H9 (cell line): ENCODE results near the gene OTOGL. TPM values are rescaled to one million over a fixed set of nuclear protein-coding genes. Genes with fewer than 3 reads are reported as not detected.

Experiments used
- DNase-seq: peaks from one replicate; pipeline ENCODE4 v3.0.0-alpha.2; 2017
- H2AFZ ChIP-seq: one replicate; pipeline ENCODE4 v1.6.1; 2013; ENCODE audit warnings: mild to moderate bottlenecking, low read length, control low read depth, moderate library complexity
- H2AK5ac ChIP-seq: 2 replicates; pipeline ENCODE4 v1.6.1; 2013; ENCODE audit warnings: low read length, control low read depth, mixed read lengths; ENCODE audit not compliant: insufficient read length
- H2BK120ac ChIP-seq: one replicate; pipeline ENCODE4 v1.6.1; 2013; ENCODE audit warnings: low read depth, mild to moderate bottlenecking, low read length, control low read depth, inconsistent platforms; ENCODE audit not compliant: poor library complexity, severe bottlenecking
- H2BK12ac ChIP-seq: 2 replicates; pipeline ENCODE4 v1.6.1; 2013; ENCODE audit warnings: low read length, control low read depth, mixed read lengths, low read depth; ENCODE audit not compliant: insufficient read length
- H2BK15ac ChIP-seq: 2 replicates; pipeline ENCODE4 v1.6.1; 2013; ENCODE audit warnings: low read depth, low read length, control low read depth
- H2BK20ac ChIP-seq: one replicate; pipeline ENCODE4 v1.6.1; 2013; ENCODE audit warnings: low read depth, mild to moderate bottlenecking, low read length, control low read depth, inconsistent platforms; ENCODE audit not compliant: poor library complexity, severe bottlenecking
- H2BK5ac ChIP-seq: 2 replicates; pipeline ENCODE4 v1.6.1; 2013; ENCODE audit warnings: low read length, control low read depth, mixed read lengths; ENCODE audit not compliant: insufficient read length
- H3K14ac ChIP-seq: 2 replicates; pipeline ENCODE4 v1.6.1; 2013; ENCODE audit warnings: low read length, control low read depth; ENCODE audit not compliant: insufficient read depth
- H3K18ac ChIP-seq: 2 replicates; pipeline ENCODE4 v1.6.1; 2013; ENCODE audit warnings: low read depth, mild to moderate bottlenecking, mixed read lengths, low read length, control low read depth; ENCODE audit not compliant: insufficient read length
- H3K23ac ChIP-seq: 2 replicates; pipeline ENCODE4 v1.6.1; 2013; ENCODE audit warnings: low read length, control low read depth, mixed read lengths, low read depth; ENCODE audit not compliant: insufficient read length
- H3K23me2 ChIP-seq: 2 replicates; pipeline ENCODE4 v1.6.1; 2013; ENCODE audit warnings: low read depth, mild to moderate bottlenecking, mixed read lengths, low read length, control low read depth; ENCODE audit not compliant: insufficient read length, poor library complexity, severe bottlenecking
- H3K27ac ChIP-seq: 2 replicates; pipeline ENCODE4 v1.5.1; 2013; ENCODE audit warnings: low read length, control low read depth, mixed read lengths, low read depth; ENCODE audit not compliant: insufficient read length
- H3K27me3 ChIP-seq: 2 replicates; pipeline ENCODE4 v1.6.1; 2013; ENCODE audit warnings: low read length, control low read depth, inconsistent platforms; ENCODE audit not compliant: insufficient read depth
- H3K4ac ChIP-seq: 2 replicates; pipeline ENCODE4 v1.6.1; 2013; ENCODE audit warnings: low read depth, mild to moderate bottlenecking, control low read depth, inconsistent platforms, low read length, moderate library complexity
- H3K4me1 ChIP-seq: 2 replicates; pipeline ENCODE4 v1.6.1; 2013; ENCODE audit warnings: low read length, control low read depth, inconsistent platforms; ENCODE audit not compliant: insufficient read depth
- H3K4me2 ChIP-seq: 2 replicates; pipeline ENCODE4 v1.6.1; 2013; ENCODE audit warnings: low read length, control low read depth, mixed read lengths; ENCODE audit not compliant: insufficient read length, insufficient read depth
- H3K56ac ChIP-seq: 2 replicates; pipeline ENCODE4 v1.6.1; 2013; ENCODE audit warnings: low read depth, mild to moderate bottlenecking, mixed read lengths, low read length, control low read depth; ENCODE audit not compliant: insufficient read length
- H3K79me1 ChIP-seq: 2 replicates; pipeline ENCODE4 v1.6.1; 2013; ENCODE audit warnings: low read depth, mild to moderate bottlenecking, moderate library complexity, low read length, control low read depth, inconsistent platforms; ENCODE audit not compliant: insufficient read depth, poor library complexity, severe bottlenecking
- H3K79me2 ChIP-seq: 2 replicates; pipeline ENCODE4 v1.6.1; 2013; ENCODE audit warnings: low read length, control low read depth, inconsistent platforms; ENCODE audit not compliant: insufficient read depth
- H3K9ac ChIP-seq: 2 replicates; pipeline ENCODE4 v1.6.1; 2013; ENCODE audit warnings: low read length, control low read depth, mixed read lengths; ENCODE audit not compliant: insufficient read length; ENCODE audit errors: extremely low read depth
- H3K9me3 ChIP-seq: one replicate; pipeline ENCODE4 v1.6.1; 2013; ENCODE audit warnings: low read depth, low read length, inconsistent platforms; ENCODE audit not compliant: control insufficient read depth
- H3T11ph ChIP-seq: one replicate; pipeline ENCODE4 v1.6.1; 2013; ENCODE audit warnings: mild to moderate bottlenecking, low read length, control low read depth, inconsistent platforms
- H4K20me1 ChIP-seq: one replicate; pipeline ENCODE4 v1.6.1; 2013; ENCODE audit not compliant: control insufficient read depth, insufficient read length, insufficient read depth
- H4K5ac ChIP-seq: 2 replicates; pipeline ENCODE4 v1.6.1; 2013; ENCODE audit warnings: low read depth, mild to moderate bottlenecking, mixed read lengths, low read length, control low read depth; ENCODE audit not compliant: insufficient read length
- H4K8ac ChIP-seq: replicated peaks from 2 replicates; pipeline ENCODE4 v1.6.1; 2013; ENCODE audit warnings: low read length, control low read depth, mixed read lengths, low read depth; ENCODE audit not compliant: insufficient read length
- H4K91ac ChIP-seq: 2 replicates; pipeline ENCODE4 v1.6.1; 2013; ENCODE audit warnings: low read depth, mild to moderate bottlenecking, moderate library complexity, mixed read lengths, low read length, control low read depth; ENCODE audit not compliant: insufficient read length
- H3K27ac Mint-ChIP-seq, 3 experiments: 2 replicates in 2 of 3; 3 replicates in 1 of 3; pipeline ENCODE4 v1.8.0; 2020 to 2021; ENCODE audit warnings: mixed read lengths in 3 of 3, mild to moderate bottlenecking in 1 of 3, moderate library complexity in 1 of 3
- H3K27me3 Mint-ChIP-seq: 2 replicates; pipeline ENCODE4 v1.8.0; 2021; ENCODE audit warnings: low read depth, mild to moderate bottlenecking, moderate library complexity, mixed read lengths
- H3K36me3 Mint-ChIP-seq, 3 experiments: 2 replicates in 2 of 3; 3 replicates in 1 of 3; pipeline ENCODE4 v1.8.0; 2020 to 2021; ENCODE audit warnings: low read depth in 3 of 3, mixed read lengths in 3 of 3; ENCODE audit not compliant: insufficient read depth in 1 of 3
- H3K4me1 Mint-ChIP-seq, 2 experiments: 2 replicates each; pipeline ENCODE4 v1.8.0; 2020; ENCODE audit warnings: mixed read lengths in 2 of 2
- H3K4me3 Mint-ChIP-seq, 2 experiments: 2 replicates in 1 of 2; 3 replicates in 1 of 2; pipeline ENCODE4 v1.8.0; 2020 to 2021; ENCODE audit warnings: mild to moderate bottlenecking in 2 of 2, mixed read lengths in 2 of 2, moderate library complexity in 1 of 2
- H3K9me3 Mint-ChIP-seq, 2 experiments: 2 replicates in 1 of 2; 3 replicates in 1 of 2; pipeline ENCODE4 v1.8.0; 2020; ENCODE audit warnings: mild to moderate bottlenecking in 2 of 2, mixed read lengths in 2 of 2, moderate library complexity in 1 of 2
- CTCF ChIP-seq: fragments of 200-600 bp; sonication (generic); conservative IDR thresholded peaks from 3 replicates; pipeline ENCODE4 v1.8.0; 2021; ENCODE audit warnings: antibody characterized with exemption, mild to moderate bottlenecking
- WGBS: extraction: QIAGEN DNeasy Blood & Tissue Kit; methylation state at CpG from one replicate; pipeline ENCODE4 v1.1.7; 2013; ENCODE audit warnings: missing lambda C conversion rate, low lambda C conversion rate, mixed read lengths; ENCODE audit not compliant: insufficient read length; ENCODE audit errors: extremely low coverage; 5-methylcytosine and 5-hydroxymethylcytosine counted together
- total RNA-seq: library from RNA; stranded (reverse); gene quantifications from 2 replicates; pipeline ENCODE4 v1.2.1, GENCODE V29; 2021

Gene OTOGL
- total RNA-seq, 1 experiment from 2014 or later, result 0.11 TPM

- no CpG with 5 or more reads among the region's 2 CpGs for WGBS
- Histone ChIP-seq H2AK5ac (no peak overlapping the region), H2BK5ac (no peak overlapping the region), H3K79me1 (no peaks in the 10 kb centered on the region), H4K8ac (no peak overlapping the region), H2BK15ac (no peak overlapping the region), H3K18ac (no peak overlapping the region), H2AFZ (no peak overlapping the region), H4K91ac (no peak overlapping the region), H4K20me1 (no peaks in the 10 kb centered on the region), H3K14ac (no peak overlapping the region), H3K4me1 (no peaks in the 10 kb centered on the region), H3K4ac (no peak overlapping the region), H3K27me3 (no peaks in the 10 kb centered on the region), H2BK20ac (no peak overlapping the region), H2BK120ac (no peak overlapping the region), H4K5ac (no peak overlapping the region), H3K56ac (no peak overlapping the region), H3K27ac (no peak overlapping the region), H3K9me3 (no peaks in the 10 kb centered on the region), H3T11ph (no peak overlapping the region), H3K9ac (no peak overlapping the region), H3K23ac (no peak overlapping the region), H2BK12ac (no peak overlapping the region), H3K79me2 (no peaks in the 10 kb centered on the region), H3K4me2 (no peak overlapping the region), H3K23me2 (no peaks in the 10 kb centered on the region)
- Mint-ChIP-seq H3K36me3 (no peaks in the 10 kb centered on the region), H3K4me3 (no peak overlapping the region), H3K4me1 (no peaks in the 10 kb centered on the region), H3K27ac (no peak overlapping the region), H3K9me3 (no peaks in the 10 kb centered on the region), H3K27me3 (no peaks in the 10 kb centered on the region)
- DNase-seq, result no peak
- TF ChIP-seq CTCF, result no peak
Measured at GRCh38 chr12:80353254-80353653, 253.9 kb downstream of the OTOGL start.
